ENCODE results near the gene AK1. TPM values are rescaled to one million over a fixed set of nuclear protein-coding genes. Genes with fewer than 3 reads are reported as not detected.

The AK1 gene
- total RNA-seq, 1 experiment from 2014 or later = 61.1 TPM

- CTCF ChIA-PET = interaction anchor here (0.6 to 2.0 kb wide), 4 partner anchors 14 to 104 kb away, joined by 3 to 8 read pairs (median 3); partner anchors contain the start of gene TOR2A
- TF ChIP-seq POLR2A (IDR thresholded peaks at IDR 0.05; ENCODE audit: borderline replicate concordance, extremely low read depth, insufficient read depth, insufficient read length) = no peak
- TF ChIP-seq SIN3A (IDR thresholded peaks at IDR 0.05; ENCODE audit: low read depth) = no peak
- TF ChIP-seq, protein P1, sequence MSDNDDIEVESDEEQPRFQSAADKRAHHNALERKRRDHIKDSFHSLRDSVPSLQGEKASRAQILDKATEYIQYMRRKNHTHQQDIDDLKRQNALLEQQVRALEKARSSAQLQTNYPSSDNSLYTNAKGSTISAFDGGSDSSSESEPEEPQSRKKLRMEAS (IDR thresholded peaks at IDR 0.05) = no peak; the same call in 1 of the 2 replicates
- no peak for TF ChIP-seq POLR2AphosphoS5 (IDR thresholded peaks at IDR 0.05; ENCODE audit: low read depth, low read length)
- TF ChIP-seq, protein P2, sequence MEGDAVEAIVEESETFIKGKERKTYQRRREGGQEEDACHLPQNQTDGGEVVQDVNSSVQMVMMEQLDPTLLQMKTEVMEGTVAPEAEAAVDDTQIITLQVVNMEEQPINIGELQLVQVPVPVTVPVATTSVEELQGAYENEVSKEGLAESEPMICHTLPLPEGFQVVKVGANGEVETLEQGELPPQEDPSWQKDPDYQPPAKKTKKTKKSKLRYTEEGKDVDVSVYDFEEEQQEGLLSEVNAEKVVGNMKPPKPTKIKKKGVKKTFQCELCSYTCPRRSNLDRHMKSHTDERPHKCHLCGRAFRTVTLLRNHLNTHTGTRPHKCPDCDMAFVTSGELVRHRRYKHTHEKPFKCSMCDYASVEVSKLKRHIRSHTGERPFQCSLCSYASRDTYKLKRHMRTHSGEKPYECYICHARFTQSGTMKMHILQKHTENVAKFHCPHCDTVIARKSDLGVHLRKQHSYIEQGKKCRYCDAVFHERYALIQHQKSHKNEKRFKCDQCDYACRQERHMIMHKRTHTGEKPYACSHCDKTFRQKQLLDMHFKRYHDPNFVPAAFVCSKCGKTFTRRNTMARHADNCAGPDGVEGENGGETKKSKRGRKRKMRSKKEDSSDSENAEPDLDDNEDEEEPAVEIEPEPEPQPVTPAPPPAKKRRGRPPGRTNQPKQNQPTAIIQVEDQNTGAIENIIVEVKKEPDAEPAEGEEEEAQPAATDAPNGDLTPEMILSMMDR (IDR thresholded peaks at IDR 0.05 in 2 of 3, conservative IDR thresholded peaks at IDR 0.05 in 1 of 3; ENCODE audit: borderline replicate concordance in 1 of 3, insufficient read depth in 1 of 3, low read depth in 2 of 3, low read length in 2 of 3) = peak; percentile 40 to 63 (median 40); a peak in 4 of 6 replicates
- no peak for TF ChIP-seq ZBTB33 (IDR thresholded peaks at IDR 0.05; ENCODE audit: extremely low read depth, insufficient replicate concordance, low read length)
- TF ChIP-seq EZH2phosphoT487 (IDR thresholded peaks at IDR 0.05; ENCODE audit: borderline replicate concordance) = no peak
- TF ChIP-seq FOSL1 (IDR thresholded peaks at IDR 0.05; ENCODE audit: low read depth) = no peak
- TF ChIP-seq, protein P3, sequence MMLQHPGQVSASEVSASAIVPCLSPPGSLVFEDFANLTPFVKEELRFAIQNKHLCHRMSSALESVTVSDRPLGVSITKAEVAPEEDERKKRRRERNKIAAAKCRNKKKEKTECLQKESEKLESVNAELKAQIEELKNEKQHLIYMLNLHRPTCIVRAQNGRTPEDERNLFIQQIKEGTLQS (IDR thresholded peaks at IDR 0.05) = no peak
- TF ChIP-seq ZNF274 (IDR thresholded peaks at IDR 0.05; ENCODE audit: low read depth, low read length) = no peak
- TF ChIP-seq EZH2 (IDR thresholded peaks at IDR 0.05) = no peak
- TF ChIP-seq RAD21 (IDR thresholded peaks at IDR 0.05; ENCODE audit: low read depth) = peak; percentile 24; the same call in 1 of the 2 replicates
- no peak for TF ChIP-seq ZFX (IDR thresholded peaks at IDR 0.05)
- Histone ChIP-seq H3K79me2 (ENCODE audit: insufficient read depth, low read length) (no peaks in the 10 kb centered on the region), H3K27ac (ENCODE audit: low read depth, low read length) (no peak overlapping the region; the same call in 1 of the 2 replicates), H3K9me3 (ENCODE audit: control insufficient read depth in 1 of 2, insufficient read depth in 1 of 2, low read depth in 1 of 2, low read length in 2 of 2) (no peaks in the 10 kb centered on the region), H2AFZ (ENCODE audit: low read depth, low read length, poor library complexity, severe bottlenecking) (no peak overlapping the region), H3K4me2 (ENCODE audit: low read length) (peak overlapping the region; percentile 58), H3K9me2 (ENCODE audit: insufficient read depth) (no peaks in the 10 kb centered on the region), H3K4me1 (ENCODE audit: control insufficient read depth in 1 of 2, insufficient read depth in 2 of 2, low read length in 2 of 2) (peaks cover 17 to 25% of the 10 kb centered on the region in 2 experiments), H3K36me3 (ENCODE audit: control insufficient read depth in 1 of 2, insufficient read depth in 2 of 2, low read length in 2 of 2) (no peaks in the 10 kb centered on the region), H3K4me3 (replicated peaks in 1 of 2; ENCODE audit: low read depth in 1 of 2, low read length in 2 of 2) (no peak overlapping the region), H3K9ac (ENCODE audit: low read length) (no peak overlapping the region), H3K27me3 (ENCODE audit: insufficient read depth, low read length) (no peaks in the 10 kb centered on the region), H4K20me1 (ENCODE audit: insufficient read depth) (no peaks in the 10 kb centered on the region)
- RAD21 ChIA-PET (ENCODE audit: low non-redundant PET in 1 of 2, low total read pairs in 2 of 2, uncharacterized antibody in 2 of 2, unreplicated experiment in 2 of 2) = interaction anchor here in 1 of 2 experiments (0.6 to 0.7 kb wide), 2 partner anchors 90 to 91 kb away, joined by 3 read pairs; partner anchors contain the start of gene TOR2A
- peak; percentile 69 for ATAC-seq
- intact Hi-C loops (cut with micrococcal nuclease) = loop anchor here (1.0 kb wide), 1 partner anchor 61 kb away; no protein-coding TSS in a partner anchor
- BruUV-seq (replicated peaks) = no TSS peak
- no peak for DNase-seq (ENCODE audit: low read depth, low spot score)
- POLR2A ChIA-PET = interaction anchor here (0.6 kb wide), 1 partner anchor 103 kb away, joined by 3 read pairs; no protein-coding TSS in a partner anchor
Observed at GRCh38 chr9:127825319-127826051, 52.0 kb downstream of the AK1 start.
